ENCODE measurements around the gene PRKN. TPM values are rescaled to one million over a fixed set of nuclear protein-coding genes. Genes with fewer than 3 reads are reported as not detected.

PRKN gene
- total and polyA plus RNA-seq, 4 experiments from 2014 or later, result 0.50 to 5.3 (median 2.9) TPM

DNA sequence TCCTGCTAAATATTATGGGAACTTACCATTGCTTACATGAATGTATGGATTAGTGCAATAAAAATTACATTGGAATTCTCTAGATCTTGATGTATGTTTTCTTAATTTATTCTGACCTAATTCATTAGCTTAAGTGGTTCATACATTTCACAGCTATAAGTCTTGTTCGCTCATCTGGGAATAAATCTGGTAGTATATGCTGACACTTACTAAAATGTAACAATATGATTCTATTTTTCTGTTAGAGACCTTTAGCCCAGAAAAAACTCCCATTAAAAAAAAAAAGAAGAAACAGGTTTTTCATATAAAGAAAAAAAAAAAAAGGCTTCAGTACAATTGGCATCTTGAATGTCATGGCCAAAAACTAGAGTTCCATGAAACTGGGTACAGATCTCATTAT, 1059.6 kb downstream of the PRKN start:
- no peaks in the 10 kb centered on the region for H3K36me3 Mint-ChIP-seq
- no peaks in the 10 kb centered on the region for H3K27me3 ChIP-seq (ENCODE audit: insufficient read depth, low read length)
- POLR2A ChIA-PET (ENCODE audit: partially characterized antibody), result no interaction called here
- H3K4me1 ChIP-seq (ENCODE audit: insufficient read depth, low read length), result no peaks in the 10 kb centered on the region
- no peaks in the 10 kb centered on the region for H3K27me3 Mint-ChIP-seq
- intact Hi-C loops (cut with micrococcal nuclease), result no loop called here
- no peak overlapping the region for H3K27ac Mint-ChIP-seq
- H3K27ac ChIP-seq (ENCODE audit: low read depth, low read length), result no peak overlapping the region
- no peaks in the 10 kb centered on the region for H3K36me3 ChIP-seq (ENCODE audit: insufficient read depth, low read length)
- peaks cover 0 to 4% (median 0%) of the 10 kb centered on the region in 8 donors for H3K9me3 Mint-ChIP-seq
- no peaks in the 10 kb centered on the region for H3K9me3 ChIP-seq (ENCODE audit: control insufficient read depth in 1 of 2, low read length in 2 of 2)
- no peak overlapping the region for H3K4me3 Mint-ChIP-seq
- H3K4me3 ChIP-seq (ENCODE audit: low read length in 2 of 2), result no peak overlapping the region
- DNase-seq, result no peak
- no peaks in the 10 kb centered on the region for H3K4me1 Mint-ChIP-seq
- CTCF ChIA-PET (ENCODE audit: partially characterized antibody), result no interaction called here

DNA sequence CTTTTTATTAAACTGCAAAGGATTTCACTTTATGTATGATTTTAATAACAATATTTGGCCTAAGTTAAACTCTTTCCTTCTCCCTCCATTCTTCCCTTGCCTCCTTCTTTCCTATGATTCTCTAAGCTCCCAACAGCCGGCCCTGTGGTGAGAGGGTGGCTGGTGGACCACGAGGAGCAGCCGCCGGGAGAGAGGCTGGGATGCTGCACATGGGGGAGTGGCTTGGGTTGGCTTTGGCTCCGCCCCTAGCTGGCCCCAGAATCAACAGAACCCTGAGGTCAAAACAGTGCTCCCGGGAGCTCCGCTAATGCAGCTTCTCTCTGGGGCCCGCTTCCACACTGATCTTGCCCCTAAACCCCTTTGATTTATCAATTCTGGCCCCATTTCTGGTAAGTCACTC, 1063.9 kb downstream of the PRKN start:
- intact Hi-C loops (cut with micrococcal nuclease), result no loop called here
- no peaks in the 10 kb centered on the region for H3K36me3 ChIP-seq (ENCODE audit: insufficient read depth, low read length)
- no peaks in the 10 kb centered on the region for H3K27me3 Mint-ChIP-seq
- no peak overlapping the region for H3K27ac ChIP-seq (ENCODE audit: low read depth, low read length)
- no peak overlapping the region for H3K4me3 Mint-ChIP-seq
- ChIA-PET CTCF (ENCODE audit: partially characterized antibody) (no interaction called here), POLR2A (ENCODE audit: partially characterized antibody) (no interaction called here)
- no peaks in the 10 kb centered on the region for H3K27me3 ChIP-seq (ENCODE audit: insufficient read depth, low read length)
- no peaks in the 10 kb centered on the region for H3K4me1 Mint-ChIP-seq
- H3K27ac Mint-ChIP-seq, result no peak overlapping the region
- H3K4me3 ChIP-seq (ENCODE audit: low read length in 2 of 2), result no peak overlapping the region
- H3K36me3 Mint-ChIP-seq, result no peaks in the 10 kb centered on the region
- H3K4me1 ChIP-seq (ENCODE audit: insufficient read depth, low read length), result no peaks in the 10 kb centered on the region
- DNase-seq, result no peak
- no peaks in the 10 kb centered on the region for H3K9me3 ChIP-seq (ENCODE audit: control insufficient read depth in 1 of 2, low read length in 2 of 2)
- H3K9me3 Mint-ChIP-seq, result peaks cover 0 to 5% (median 2%) of the 10 kb centered on the region in 8 donors

DNA sequence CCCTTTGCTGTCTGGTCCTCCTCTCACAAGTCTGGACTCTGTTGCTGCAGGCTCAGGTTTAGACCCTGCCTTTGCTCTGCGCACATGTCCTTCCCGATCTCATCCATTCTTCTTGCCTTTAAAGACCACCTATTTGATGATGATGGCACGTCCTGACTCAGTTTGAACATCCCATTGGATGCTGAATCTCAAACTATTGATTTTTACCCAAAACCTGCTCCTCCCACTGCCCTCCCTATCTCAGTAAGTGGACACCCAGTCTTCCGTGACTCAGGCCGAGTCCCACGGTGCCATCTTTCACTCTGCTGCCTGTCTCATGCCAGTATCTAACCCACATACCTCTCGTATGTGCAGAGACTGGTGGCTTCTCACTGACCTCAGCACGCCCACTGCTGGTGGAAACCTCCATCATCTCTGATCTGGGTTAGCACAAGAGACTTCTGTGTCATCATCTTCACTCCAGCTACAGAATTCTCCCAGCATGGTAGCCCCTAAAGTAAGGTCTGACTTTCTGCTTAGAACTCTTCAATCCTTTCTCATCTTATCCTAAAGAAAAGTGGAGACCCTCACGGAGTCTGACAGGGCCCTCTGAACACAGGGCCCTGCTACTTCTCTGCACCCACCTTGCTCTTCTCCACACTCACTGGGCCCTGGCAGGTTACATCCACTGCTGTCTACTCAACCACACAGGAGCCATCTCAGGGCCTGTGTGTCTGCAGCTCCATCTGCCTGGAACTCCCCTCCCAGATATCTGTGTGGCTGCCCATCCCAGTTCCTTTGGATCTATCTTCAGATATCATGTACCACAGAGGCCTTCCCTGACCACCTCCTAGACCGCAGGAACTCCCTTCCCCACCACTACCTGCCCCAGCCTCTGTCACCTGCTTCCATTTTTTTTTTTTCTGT, 1066.6 kb downstream of the PRKN start:
- intact Hi-C loops (cut with micrococcal nuclease), result no loop called here
- no peak overlapping the region for H3K4me3 ChIP-seq (ENCODE audit: low read length in 2 of 2)
- H3K4me1 ChIP-seq (ENCODE audit: insufficient read depth, low read length), result no peaks in the 10 kb centered on the region
- Mint-ChIP-seq H3K4me3 (no peak overlapping the region), H3K9me3 (peaks cover 0 to 5% (median 2%) of the 10 kb centered on the region in 8 donors), H3K27me3 (no peaks in the 10 kb centered on the region), H3K27ac (peak overlapping the region in 1 of 7 donors; percentile 58), H3K36me3 (no peaks in the 10 kb centered on the region), H3K4me1 (no peaks in the 10 kb centered on the region)
- ChIA-PET CTCF (ENCODE audit: partially characterized antibody) (no interaction called here), POLR2A (ENCODE audit: partially characterized antibody) (no interaction called here)
- no peaks in the 10 kb centered on the region for H3K36me3 ChIP-seq (ENCODE audit: insufficient read depth, low read length)
- H3K9me3 ChIP-seq (ENCODE audit: control insufficient read depth in 1 of 2, low read length in 2 of 2), result no peaks in the 10 kb centered on the region
- H3K27ac ChIP-seq (ENCODE audit: low read depth, low read length), result no peak overlapping the region
- DNase-seq, result no peak
- H3K27me3 ChIP-seq (ENCODE audit: insufficient read depth, low read length), result no peaks in the 10 kb centered on the region

DNA sequence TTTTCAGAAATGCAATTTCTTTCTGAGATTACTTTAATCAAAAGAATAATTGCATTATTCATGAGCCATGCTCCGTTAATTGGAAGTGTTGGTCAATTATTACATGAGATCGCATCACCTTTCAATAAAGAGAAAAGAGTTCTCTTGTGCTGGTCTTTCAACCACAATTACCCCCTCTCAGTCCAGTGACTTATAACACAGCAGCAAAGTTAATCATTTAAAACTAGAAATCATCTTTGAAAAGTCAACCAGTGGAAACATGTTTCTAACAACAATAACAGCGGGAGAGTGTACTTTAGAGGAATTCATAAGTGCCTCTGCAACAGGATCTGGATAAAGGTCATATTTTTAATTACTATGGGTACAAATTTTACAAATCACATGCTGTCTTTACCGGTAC, 1069.4 kb downstream of the PRKN start:
- H3K27ac Mint-ChIP-seq, result no peak overlapping the region
- H3K4me3 Mint-ChIP-seq, result no peak overlapping the region
- Histone ChIP-seq H3K4me1 (ENCODE audit: insufficient read depth, low read length) (no peaks in the 10 kb centered on the region), H3K9me3 (ENCODE audit: control insufficient read depth in 1 of 2, low read length in 2 of 2) (no peaks in the 10 kb centered on the region), H3K36me3 (ENCODE audit: insufficient read depth, low read length) (no peaks in the 10 kb centered on the region), H3K27me3 (ENCODE audit: insufficient read depth, low read length) (no peaks in the 10 kb centered on the region), H3K4me3 (ENCODE audit: low read length in 2 of 2) (no peak overlapping the region), H3K27ac (ENCODE audit: low read depth, low read length) (no peak overlapping the region)
- H3K36me3 Mint-ChIP-seq, result no peaks in the 10 kb centered on the region
- no peaks in the 10 kb centered on the region for H3K4me1 Mint-ChIP-seq
- peaks cover 0 to 4% (median 0%) of the 10 kb centered on the region in 8 donors for H3K9me3 Mint-ChIP-seq
- ChIA-PET CTCF (ENCODE audit: partially characterized antibody) (no interaction called here), POLR2A (ENCODE audit: partially characterized antibody) (no interaction called here)
- intact Hi-C loops (cut with micrococcal nuclease), result no loop called here
- no peaks in the 10 kb centered on the region for H3K27me3 Mint-ChIP-seq
- DNase-seq, result no peak

DNA sequence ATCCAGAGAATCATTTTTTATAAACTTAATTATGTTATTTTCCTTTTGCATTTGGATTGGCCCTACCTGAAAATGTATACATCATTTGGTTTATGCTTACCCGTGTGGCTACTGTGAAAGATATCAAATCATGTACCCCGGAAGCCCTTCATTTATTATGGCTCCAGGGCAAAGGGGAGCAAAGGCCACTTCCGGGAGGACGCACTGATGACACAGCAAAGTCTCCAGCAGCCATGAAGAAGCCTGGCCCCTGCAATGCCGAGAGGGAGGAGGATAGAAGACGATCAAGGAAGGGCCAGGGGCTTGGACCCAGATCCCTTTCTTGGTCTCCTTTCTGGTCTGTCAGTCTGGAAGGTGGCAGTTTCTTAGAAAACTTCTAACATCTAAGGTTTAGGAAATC, 1073.4 kb downstream of the PRKN start:
- Mint-ChIP-seq H3K27me3 (peaks cover 0 to 2% of the 10 kb centered on the region in 2 donors), H3K4me3 (no peak overlapping the region), H3K9me3 (peaks cover 0 to 9% (median 3%) of the 10 kb centered on the region in 8 donors), H3K36me3 (no peaks in the 10 kb centered on the region), H3K4me1 (no peaks in the 10 kb centered on the region), H3K27ac (no peak overlapping the region)
- CTCF ChIA-PET (ENCODE audit: partially characterized antibody), result no interaction called here
- H3K9me3 ChIP-seq (ENCODE audit: control insufficient read depth in 1 of 2, low read length in 2 of 2), result no peaks in the 10 kb centered on the region
- POLR2A ChIA-PET (ENCODE audit: partially characterized antibody), result no interaction called here
- H3K27ac ChIP-seq (ENCODE audit: low read depth, low read length), result no peak overlapping the region
- H3K4me1 ChIP-seq (ENCODE audit: insufficient read depth, low read length), result no peaks in the 10 kb centered on the region
- DNase-seq, result no peak
- H3K27me3 ChIP-seq (ENCODE audit: insufficient read depth, low read length), result no peaks in the 10 kb centered on the region
- no peak overlapping the region for H3K4me3 ChIP-seq (ENCODE audit: low read length in 2 of 2)
- H3K36me3 ChIP-seq (ENCODE audit: insufficient read depth, low read length), result no peaks in the 10 kb centered on the region
- intact Hi-C loops (cut with micrococcal nuclease), result no loop called here

DNA sequence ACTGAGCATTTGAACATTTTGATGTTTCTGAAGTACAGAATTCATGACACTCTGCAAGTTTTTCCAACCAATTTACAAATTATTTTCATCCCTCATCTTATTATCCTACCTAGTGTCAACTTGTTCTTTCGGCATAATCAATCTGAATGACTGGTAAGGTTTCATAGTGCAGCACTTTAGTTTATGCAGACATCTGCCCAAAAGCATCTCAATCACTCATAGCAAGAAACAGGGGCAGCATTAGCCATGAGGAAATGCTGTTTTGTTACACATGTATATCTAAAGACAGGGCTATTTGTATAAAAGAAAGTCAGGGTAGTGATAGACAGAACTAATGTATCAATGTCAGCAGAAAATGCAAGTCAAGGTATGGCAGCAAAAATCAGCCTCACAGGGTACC, 1075.6 kb downstream of the PRKN start:
- H3K36me3 ChIP-seq (ENCODE audit: insufficient read depth, low read length), result no peaks in the 10 kb centered on the region
- POLR2A ChIA-PET (ENCODE audit: partially characterized antibody), result no interaction called here
- intact Hi-C loops (cut with micrococcal nuclease), result no loop called here
- no peak overlapping the region for H3K4me3 Mint-ChIP-seq
- H3K4me3 ChIP-seq (ENCODE audit: low read length in 2 of 2), result no peak overlapping the region
- H3K36me3 Mint-ChIP-seq, result no peaks in the 10 kb centered on the region
- H3K9me3 ChIP-seq (ENCODE audit: control insufficient read depth in 1 of 2, low read length in 2 of 2), result no peaks in the 10 kb centered on the region
- no peaks in the 10 kb centered on the region for H3K4me1 ChIP-seq (ENCODE audit: insufficient read depth, low read length)
- CTCF ChIA-PET (ENCODE audit: partially characterized antibody), result no interaction called here
- no peaks in the 10 kb centered on the region for H3K4me1 Mint-ChIP-seq
- no peak overlapping the region for H3K27ac ChIP-seq (ENCODE audit: low read depth, low read length)
- DNase-seq, result no peak
- H3K9me3 Mint-ChIP-seq, result peaks cover 0 to 9% (median 3%) of the 10 kb centered on the region in 8 donors
- H3K27me3 ChIP-seq (ENCODE audit: insufficient read depth, low read length), result no peaks in the 10 kb centered on the region
- no peak overlapping the region for H3K27ac Mint-ChIP-seq
- H3K27me3 Mint-ChIP-seq, result peaks cover 0 to 2% of the 10 kb centered on the region in 2 donors

DNA sequence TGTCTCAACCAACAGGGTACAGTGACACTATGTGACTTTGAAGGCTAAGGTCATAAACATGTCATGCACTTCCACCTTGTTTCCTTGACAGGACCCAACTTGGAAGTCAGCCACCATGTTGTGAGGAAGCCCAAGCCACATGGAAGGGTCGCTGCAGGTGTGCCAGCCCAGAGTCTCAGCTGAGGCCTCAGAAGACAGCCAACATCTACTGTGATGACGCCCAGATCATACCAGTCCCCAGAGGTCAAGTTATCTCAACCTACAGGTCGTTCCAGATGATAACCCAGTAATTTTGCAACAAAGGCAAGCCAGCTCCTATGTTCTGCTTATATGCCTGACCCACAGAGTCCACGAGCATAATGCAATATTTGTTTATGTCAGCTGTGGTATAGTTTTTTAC, 1077.7 kb downstream of the PRKN start:
- H3K36me3 ChIP-seq (ENCODE audit: insufficient read depth, low read length), result no peaks in the 10 kb centered on the region
- POLR2A ChIA-PET (ENCODE audit: partially characterized antibody), result no interaction called here
- CTCF ChIA-PET (ENCODE audit: partially characterized antibody), result no interaction called here

More for the DNA sequence above, 1077.7 kb downstream of the PRKN start:
- Mint-ChIP-seq H3K27me3 (peaks cover 0 to 2% of the 10 kb centered on the region in 2 donors), H3K4me1 (no peaks in the 10 kb centered on the region), H3K27ac (no peak overlapping the region), H3K36me3 (no peaks in the 10 kb centered on the region), H3K9me3 (peaks cover 0 to 12% (median 5%) of the 10 kb centered on the region in 8 donors), H3K4me3 (no peak overlapping the region)
- no peaks in the 10 kb centered on the region for H3K4me1 ChIP-seq (ENCODE audit: insufficient read depth, low read length)
- no peaks in the 10 kb centered on the region for H3K9me3 ChIP-seq (ENCODE audit: control insufficient read depth in 1 of 2, low read length in 2 of 2)
- no peak for DNase-seq
- H3K4me3 ChIP-seq (ENCODE audit: low read length in 2 of 2), result no peak overlapping the region
- H3K27ac ChIP-seq (ENCODE audit: low read depth, low read length), result no peak overlapping the region
- intact Hi-C loops (cut with micrococcal nuclease), result no loop called here
- no peaks in the 10 kb centered on the region for H3K27me3 ChIP-seq (ENCODE audit: insufficient read depth, low read length)
